ENCODE results near the gene TJP2.

TJP2 gene

GRCh38 chr9:69214939-69215338, 40.9 kb downstream of the TJP2 start:
- Histone ChIP-seq H2BK120ac (ENCODE audit: low read depth, low read length) (no peak overlapping the region), H3K9ac (ENCODE audit: low read depth, low read length, poor library complexity) (no peak overlapping the region), H2BK5ac (ENCODE audit: low read length) (no peak overlapping the region), H3K4me3 (ENCODE audit: low read length in 2 of 2) (no peak overlapping the region), H3K23ac (ENCODE audit: low read depth, low read length, poor library complexity) (no peak overlapping the region), H3K27ac (replicated peaks; ENCODE audit: low read length) (no peak overlapping the region), H2AFZ (ENCODE audit: low read length) (no peak overlapping the region), H3K27me3 (ENCODE audit: control insufficient read depth in 3 of 3, insufficient read depth in 3 of 3, low read depth in 1 of 3, low read length in 3 of 3) (no peaks in the 10 kb centered on the region), H3K4me1 (ENCODE audit: control insufficient read depth in 2 of 2, insufficient read depth in 1 of 2, low read depth in 1 of 2, low read length in 2 of 2) (no peaks in the 10 kb centered on the region), H2AK5ac (ENCODE audit: low read depth, low read length) (no peak overlapping the region), H4K91ac (ENCODE audit: low read depth, low read length, poor library complexity) (no peak overlapping the region), H3K79me1 (ENCODE audit: low read depth, low read length) (no peaks in the 10 kb centered on the region), H3K4ac (ENCODE audit: low read length) (no peak overlapping the region), H3K14ac (ENCODE audit: low read length) (no peak overlapping the region), H4K8ac (ENCODE audit: low read depth, low read length) (no peak overlapping the region), H3K18ac (ENCODE audit: low read length) (no peak overlapping the region), H2BK12ac (ENCODE audit: low read length) (no peak overlapping the region), H3K36me3 (replicated peaks in 1 of 2; ENCODE audit: control insufficient read depth in 2 of 2, insufficient read depth in 2 of 2, low read length in 2 of 2) (peaks cover 4 to 29% of the 10 kb centered on the region in 2 donors), H2BK15ac (ENCODE audit: low read length) (no peak overlapping the region), H3K4me2 (ENCODE audit: insufficient read depth, low read length, poor library complexity, severe bottlenecking) (no peak overlapping the region), H3K9me3 (replicated peaks in 1 of 2; ENCODE audit: control insufficient read depth in 2 of 2, insufficient read depth in 1 of 2, low read depth in 1 of 2, low read length in 2 of 2) (no peaks in the 10 kb centered on the region)
- WGBS, 2 donors (ENCODE audit: extremely low coverage in 2 of 2, insufficient read length in 2 of 2, insufficient replicate concordance in 1 of 2) = no CpG with 5 or more reads among the region's 4 CpGs
- no peak for DNase-seq (ENCODE audit: low spot score)

DNA sequence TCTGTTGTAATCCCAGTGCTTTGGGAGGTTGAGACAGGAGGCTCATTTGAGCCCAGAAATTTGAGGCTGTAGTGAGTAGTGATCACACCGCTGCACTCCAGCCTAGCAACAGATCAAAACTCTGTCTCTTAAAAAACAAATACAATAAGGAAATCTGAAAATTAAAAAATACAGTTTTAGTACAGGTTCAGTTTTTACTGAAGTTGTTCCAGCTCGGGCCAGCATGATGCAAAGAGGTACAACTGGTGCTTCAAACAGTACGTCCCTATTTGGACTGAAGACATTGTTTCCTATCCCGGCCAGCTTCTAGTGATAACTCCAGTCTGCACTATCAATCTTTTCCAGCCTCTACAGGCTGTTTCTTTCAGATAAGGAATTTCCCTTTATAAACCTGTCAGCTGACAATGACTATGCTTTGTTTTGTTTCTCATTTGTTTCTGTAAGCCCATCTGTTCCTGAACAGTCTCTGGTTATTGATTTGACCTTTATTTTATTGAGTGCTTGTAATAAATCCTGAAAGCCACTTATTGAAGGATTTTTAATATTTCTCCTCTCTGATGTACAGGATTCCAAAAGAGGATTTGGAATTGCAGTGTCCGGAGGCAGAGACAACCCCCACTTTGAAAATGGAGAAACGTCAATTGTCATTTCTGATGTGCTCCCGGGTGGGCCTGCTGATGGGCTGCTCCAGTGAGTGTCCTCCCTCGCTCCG, 41.9 kb downstream of the TJP2 start:
- no peak overlapping the region for H2BK5ac ChIP-seq (ENCODE audit: low read length)
- H4K8ac ChIP-seq (ENCODE audit: low read depth, low read length) = no peak overlapping the region
- no peak overlapping the region for H3K4ac ChIP-seq (ENCODE audit: low read length)
- no peak overlapping the region for H2BK15ac ChIP-seq (ENCODE audit: low read length)
- H3K9me3 ChIP-seq (replicated peaks in 1 of 2; ENCODE audit: control insufficient read depth in 2 of 2, insufficient read depth in 1 of 2, low read depth in 1 of 2, low read length in 2 of 2) = no peaks in the 10 kb centered on the region
- no peaks in the 10 kb centered on the region for H3K4me1 ChIP-seq (ENCODE audit: control insufficient read depth in 2 of 2, insufficient read depth in 1 of 2, low read depth in 1 of 2, low read length in 2 of 2)
- no peak overlapping the region for H3K27ac ChIP-seq (replicated peaks; ENCODE audit: low read length)
- H3K4me2 ChIP-seq (ENCODE audit: insufficient read depth, low read length, poor library complexity, severe bottlenecking) = no peak overlapping the region
- no peak for DNase-seq (ENCODE audit: low spot score)
- no peak overlapping the region for H3K18ac ChIP-seq (ENCODE audit: low read length)
- no peak overlapping the region for H2BK12ac ChIP-seq (ENCODE audit: low read length)
- H3K79me1 ChIP-seq (ENCODE audit: low read depth, low read length) = no peaks in the 10 kb centered on the region
- H3K27me3 ChIP-seq (ENCODE audit: control insufficient read depth in 3 of 3, insufficient read depth in 3 of 3, low read depth in 1 of 3, low read length in 3 of 3) = no peaks in the 10 kb centered on the region
- no peak overlapping the region for H3K23ac ChIP-seq (ENCODE audit: low read depth, low read length, poor library complexity)
- H3K14ac ChIP-seq (ENCODE audit: low read length) = no peak overlapping the region
- no peak overlapping the region for H4K91ac ChIP-seq (ENCODE audit: low read depth, low read length, poor library complexity)
- peaks cover 4 to 33% of the 10 kb centered on the region in 2 donors for H3K36me3 ChIP-seq (replicated peaks in 1 of 2; ENCODE audit: control insufficient read depth in 2 of 2, insufficient read depth in 2 of 2, low read length in 2 of 2)
- no peak overlapping the region for H2AFZ ChIP-seq (ENCODE audit: low read length)
- no peak overlapping the region for H2AK5ac ChIP-seq (ENCODE audit: low read depth, low read length)
- no CpG with 5 or more reads among the region's 9 CpGs for WGBS, 2 donors (ENCODE audit: extremely low coverage in 2 of 2, insufficient read length in 2 of 2, insufficient replicate concordance in 1 of 2)
- no peak overlapping the region for H2BK120ac ChIP-seq (ENCODE audit: low read depth, low read length)
- H3K4me3 ChIP-seq (ENCODE audit: low read length in 2 of 2) = no peak overlapping the region
- no peak overlapping the region for H3K9ac ChIP-seq (ENCODE audit: low read depth, low read length, poor library complexity)

DNA sequence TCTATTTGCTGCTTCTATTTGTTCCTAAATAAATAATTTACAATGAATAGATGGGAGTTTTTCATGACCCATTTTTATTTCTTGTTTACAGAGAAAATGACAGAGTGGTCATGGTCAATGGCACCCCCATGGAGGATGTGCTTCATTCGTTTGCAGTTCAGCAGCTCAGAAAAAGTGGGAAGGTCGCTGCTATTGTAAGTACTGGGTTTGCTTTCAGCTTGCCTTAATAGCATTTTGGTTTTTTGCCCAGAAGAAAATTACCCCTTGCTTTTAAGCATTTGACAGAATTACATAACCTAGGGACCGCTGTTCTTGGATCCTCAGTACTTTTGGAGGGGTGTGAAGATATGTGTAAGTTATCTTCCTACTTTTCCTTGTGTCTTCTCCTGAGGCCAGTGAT, 44.1 kb downstream of the TJP2 start:
- Histone ChIP-seq H3K14ac (ENCODE audit: low read length) (no peak overlapping the region), H2BK5ac (ENCODE audit: low read length) (no peak overlapping the region), H3K4ac (ENCODE audit: low read length) (no peak overlapping the region), H3K9ac (ENCODE audit: low read depth, low read length, poor library complexity) (no peak overlapping the region), H4K8ac (ENCODE audit: low read depth, low read length) (no peak overlapping the region), H3K36me3 (replicated peaks in 1 of 2; ENCODE audit: control insufficient read depth in 2 of 2, insufficient read depth in 2 of 2, low read length in 2 of 2) (peaks cover 4 to 38% of the 10 kb centered on the region in 2 donors), H2AK5ac (ENCODE audit: low read depth, low read length) (no peak overlapping the region), H3K23ac (ENCODE audit: low read depth, low read length, poor library complexity) (no peak overlapping the region), H3K4me3 (ENCODE audit: low read length in 2 of 2) (no peak overlapping the region), H3K4me2 (ENCODE audit: insufficient read depth, low read length, poor library complexity, severe bottlenecking) (no peak overlapping the region), H3K9me3 (replicated peaks in 1 of 2; ENCODE audit: control insufficient read depth in 2 of 2, insufficient read depth in 1 of 2, low read depth in 1 of 2, low read length in 2 of 2) (no peaks in the 10 kb centered on the region), H4K91ac (ENCODE audit: low read depth, low read length, poor library complexity) (no peak overlapping the region), H2BK120ac (ENCODE audit: low read depth, low read length) (no peak overlapping the region), H2BK15ac (ENCODE audit: low read length) (no peak overlapping the region), H3K4me1 (ENCODE audit: control insufficient read depth in 2 of 2, insufficient read depth in 1 of 2, low read depth in 1 of 2, low read length in 2 of 2) (no peaks in the 10 kb centered on the region), H2BK12ac (ENCODE audit: low read length) (no peak overlapping the region), H2AFZ (ENCODE audit: low read length) (no peak overlapping the region), H3K79me1 (ENCODE audit: low read depth, low read length) (no peaks in the 10 kb centered on the region), H3K18ac (ENCODE audit: low read length) (no peak overlapping the region), H3K27ac (replicated peaks; ENCODE audit: low read length) (no peak overlapping the region), H3K27me3 (ENCODE audit: control insufficient read depth in 3 of 3, insufficient read depth in 3 of 3, low read depth in 1 of 3, low read length in 3 of 3) (no peaks in the 10 kb centered on the region)
- no peak for DNase-seq (ENCODE audit: low spot score)
- no CpG with 5 or more reads among the region's 3 CpGs for WGBS, 2 donors (ENCODE audit: extremely low coverage in 2 of 2, insufficient read length in 2 of 2, insufficient replicate concordance in 1 of 2)

DNA sequence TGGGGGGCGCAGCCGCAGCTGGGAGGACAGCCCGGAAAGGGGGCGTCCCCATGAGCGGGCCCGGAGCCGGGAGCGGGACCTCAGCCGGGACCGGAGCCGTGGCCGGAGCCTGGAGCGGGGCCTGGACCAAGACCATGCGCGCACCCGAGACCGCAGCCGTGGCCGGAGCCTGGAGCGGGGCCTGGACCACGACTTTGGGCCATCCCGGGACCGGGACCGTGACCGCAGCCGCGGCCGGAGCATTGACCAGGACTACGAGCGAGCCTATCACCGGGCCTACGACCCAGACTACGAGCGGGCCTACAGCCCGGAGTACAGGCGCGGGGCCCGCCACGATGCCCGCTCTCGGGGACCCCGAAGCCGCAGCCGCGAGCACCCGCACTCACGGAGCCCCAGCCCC, 47.0 kb downstream of the TJP2 start:
- H3K27me3 ChIP-seq (ENCODE audit: control insufficient read depth in 3 of 3, insufficient read depth in 3 of 3, low read depth in 1 of 3, low read length in 3 of 3) = no peaks in the 10 kb centered on the region
- H4K8ac ChIP-seq (ENCODE audit: low read depth, low read length) = no peak overlapping the region
- H3K4me2 ChIP-seq (ENCODE audit: insufficient read depth, low read length, poor library complexity, severe bottlenecking) = no peak overlapping the region
- H3K14ac ChIP-seq (ENCODE audit: low read length) = no peak overlapping the region
- peak overlapping the region; percentile 21 for H3K9ac ChIP-seq (ENCODE audit: low read depth, low read length, poor library complexity)
- no peak overlapping the region for H2BK15ac ChIP-seq (ENCODE audit: low read length)
- H2AFZ ChIP-seq (ENCODE audit: low read length) = no peak overlapping the region
- H2BK5ac ChIP-seq (ENCODE audit: low read length) = no peak overlapping the region
- DNase-seq (ENCODE audit: low spot score) = no peak
- H3K36me3 ChIP-seq (replicated peaks in 1 of 2; ENCODE audit: control insufficient read depth in 2 of 2, insufficient read depth in 2 of 2, low read length in 2 of 2) = peaks cover 6 to 51% of the 10 kb centered on the region in 2 donors
- peak overlapping the region; percentile 31 for H3K23ac ChIP-seq (ENCODE audit: low read depth, low read length, poor library complexity)
- no peak overlapping the region for H3K27ac ChIP-seq (replicated peaks; ENCODE audit: low read length)
- peak overlapping the region; percentile 48 for H3K18ac ChIP-seq (ENCODE audit: low read length)
- H3K79me1 ChIP-seq (ENCODE audit: low read depth, low read length) = no peaks in the 10 kb centered on the region
- no CpG with 5 or more reads among the region's 47 CpGs for WGBS, 2 donors (ENCODE audit: extremely low coverage in 2 of 2, insufficient read length in 2 of 2, insufficient replicate concordance in 1 of 2)
- H2BK120ac ChIP-seq (ENCODE audit: low read depth, low read length) = no peak overlapping the region
- no peaks in the 10 kb centered on the region for H3K9me3 ChIP-seq (replicated peaks in 1 of 2; ENCODE audit: control insufficient read depth in 2 of 2, insufficient read depth in 1 of 2, low read depth in 1 of 2, low read length in 2 of 2)
- peak overlapping the region; percentile 63 for H2AK5ac ChIP-seq (ENCODE audit: low read depth, low read length)
- no peak overlapping the region for H3K4me3 ChIP-seq (ENCODE audit: low read length in 2 of 2)
- H4K91ac ChIP-seq (ENCODE audit: low read depth, low read length, poor library complexity) = no peak overlapping the region
- H3K4me1 ChIP-seq (ENCODE audit: control insufficient read depth in 2 of 2, insufficient read depth in 1 of 2, low read depth in 1 of 2, low read length in 2 of 2) = no peaks in the 10 kb centered on the region
- H2BK12ac ChIP-seq (ENCODE audit: low read length) = no peak overlapping the region
- H3K4ac ChIP-seq (ENCODE audit: low read length) = no peak overlapping the region

All from neuronal stem cell (in vitro differentiated cells).